Lower lobe of right lung (tissue), 2 donors: ENCODE measurements around the gene NAPSA. TPM values are rescaled to one million over a fixed set of nuclear protein-coding genes. Genes with fewer than 3 reads are reported as not detected.
"Not testable (repeated sequence)": the region's sequence is repeated elsewhere in the genome, so short reads cannot be mapped to it uniquely, and the experiment has no call there.

Source experiments
- ATAC-seq, 2 donors: fragments of 200-7000 bp; cut with Tn5 transposase; one replicate each; pipeline ENCODE4 v1.9.1; 2020 to 2022; ENCODE audit warnings: mild to moderate bottlenecking in 2 of 2, moderate library complexity in 2 of 2
- DNase-seq: peaks from one replicate; pipeline ENCODE4 v3.0.0-alpha.2; 2020
- H3K27ac ChIP-seq: fragments of 200-600 bp; one replicate; pipeline ENCODE4 v1.8.0; 2022
- H3K27me3 ChIP-seq: fragments of 200-600 bp; one replicate; pipeline ENCODE4 v1.8.0; 2022; ENCODE audit warnings: low read depth
- H3K36me3 ChIP-seq: fragments of 200-600 bp; one replicate; pipeline ENCODE4 v1.8.0; 2022; ENCODE audit warnings: mild to moderate bottlenecking
- H3K4me1 ChIP-seq: fragments of 200-600 bp; one replicate; pipeline ENCODE4 v1.8.0; 2022
- H3K4me3 ChIP-seq: fragments of 200-600 bp; one replicate; pipeline ENCODE4 v1.8.0; 2022; ENCODE audit warnings: mild to moderate bottlenecking
- H3K9me3 ChIP-seq: fragments of 200-600 bp; one replicate; pipeline ENCODE4 v1.8.0; 2022
- CTCF ChIP-seq: fragments of 200-600 bp; IDR thresholded peaks from one replicate; pipeline ENCODE4 v1.8.0; 2022; ENCODE audit warnings: antibody characterized with exemption, mild to moderate bottlenecking
- intact Hi-C: fragments of 100-400 bp; cut with DNase I; formaldehyde crosslinking; loops from one replicate; pipeline ENCODE4 v1.11.0; 2022
- total RNA-seq: library from RNA; stranded (reverse); fragmentation: NEBNext Ultra II Directional; extraction: Animal tissue kit (Norgen Biotek cat#: 25700); gene quantifications from one replicate; pipeline ENCODE4 v1.2.1, GENCODE V29; 2021
- donor health status: DM: no; HTN: yes; CAD: no; lungs with severe emphysema.

The NAPSA gene
- total RNA-seq, 1 donor from 2014 or later, result 1,633 TPM

GRCh38 chr19:50399368-50399745, 33.9 kb upstream of the NAPSA start:
- Histone ChIP-seq H3K9me3 (no peaks in the 10 kb centered on the region), H3K4me1 (no peaks in the 10 kb centered on the region), H3K4me3 (no peak overlapping the region), H3K27me3 (no peaks in the 10 kb centered on the region), H3K36me3 (peaks cover 27% of the 10 kb centered on the region), H3K27ac (no peak overlapping the region)
- intact Hi-C loops, result no loop called here
- no peak for TF ChIP-seq CTCF
- no peak for ATAC-seq
- DNase-seq, result no peak

- Histone ChIP-seq H3K4me1 (no peaks in the 10 kb centered on the region), H3K27ac (no peak overlapping the region), H3K9me3 (no peaks in the 10 kb centered on the region), H3K36me3 (peaks cover 26% of the 10 kb centered on the region), H3K27me3 (no peaks in the 10 kb centered on the region), H3K4me3 (no peak overlapping the region)
- DNase-seq (no peak), ATAC-seq (peak in 1 of 2 donors; percentile 18)
- TF ChIP-seq CTCF, result no peak
- intact Hi-C loops, result no loop called here
Measured at GRCh38 chr19:50398675-50399367, 33.4 kb upstream of the NAPSA start.

GRCh38 chr19:50394017-50394416, 28.6 kb upstream of the NAPSA start:
- Histone ChIP-seq H3K4me1 (no peaks in the 10 kb centered on the region), H3K36me3 (no peaks in the 10 kb centered on the region), H3K4me3 (no peak overlapping the region), H3K27ac (no peak overlapping the region), H3K9me3 (no peaks in the 10 kb centered on the region), H3K27me3 (no peaks in the 10 kb centered on the region)
- DNase-seq (no peak), ATAC-seq (no peak)
- TF ChIP-seq CTCF, result no peak
- intact Hi-C loops, result no loop called here

GRCh38 chr19:50393589-50393988, 28.1 kb upstream of the NAPSA start:
- Histone ChIP-seq H3K27ac (no peak overlapping the region), H3K4me3 (no peak overlapping the region), H3K9me3 (no peaks in the 10 kb centered on the region), H3K36me3 (no peaks in the 10 kb centered on the region), H3K4me1 (no peaks in the 10 kb centered on the region), H3K27me3 (no peaks in the 10 kb centered on the region)
- no peak for TF ChIP-seq CTCF
- intact Hi-C loops, result no loop called here
- DNase-seq (no peak), ATAC-seq (no peak)

- intact Hi-C loops, result no loop called here
- H3K9me3 ChIP-seq, result no peaks in the 10 kb centered on the region
- no peak for TF ChIP-seq CTCF
Measured at GRCh38 chr19:50392759-50393158, 27.3 kb upstream of the NAPSA start.

GRCh38 chr19:50390952-50391351, 25.5 kb upstream of the NAPSA start:
- H3K9me3 ChIP-seq, H3K4me1 ChIP-seq, H3K27me3 ChIP-seq, DNase-seq, H3K36me3 ChIP-seq, intact Hi-C loops, H3K4me3 ChIP-seq, ATAC-seq, H3K27ac ChIP-seq: not testable (repeated sequence)

More at GRCh38 chr19:50392759-50393158, 27.3 kb upstream of the NAPSA start:
- Histone ChIP-seq H3K36me3 (no peaks in the 10 kb centered on the region), H3K4me3 (no peak overlapping the region), H3K27ac (no peak overlapping the region), H3K4me1 (no peaks in the 10 kb centered on the region), H3K27me3 (no peaks in the 10 kb centered on the region)
- ATAC-seq, result no peak
- DNase-seq, result no peak

- DNase-seq, H3K4me3 ChIP-seq, H3K27me3 ChIP-seq, intact Hi-C loops, H3K9me3 ChIP-seq, H3K36me3 ChIP-seq: not testable (repeated sequence)
- Histone ChIP-seq H3K27ac (peak overlapping the region; percentile 58), H3K4me1 (peaks cover 10% of the 10 kb centered on the region)
- peak; percentile 57 to 59 for ATAC-seq
Measured at GRCh38 chr19:50390295-50390694, 24.9 kb upstream of the NAPSA start.
